Neural cell (in vitro differentiated cells): Measurements from ENCODE around the gene MVB12A.

Experiments used
- EZH2 ChIP-seq: fragments of 200-600, 300-800 bp; shearing (Covaris generic), sonication (generic); IDR thresholded peaks from 2 replicates; pipeline ENCODE4 v1.6.1; 2014; ENCODE audit warnings: antibody characterized with exemption, low read length, borderline replicate concordance, mild to moderate bottlenecking; ENCODE audit not compliant: insufficient read depth, poor library complexity, severe bottlenecking
- MXI1 ChIP-seq: fragments of 450-650 bp; conservative IDR thresholded peaks from 2 replicates; pipeline ENCODE4 v1.6.1; 2014; ENCODE audit warnings: antibody characterized with exemption, mild to moderate bottlenecking; ENCODE audit not compliant: poor library complexity, severe bottlenecking
- POLR2AphosphoS5 ChIP-seq: IDR thresholded peaks from 2 replicates; pipeline ENCODE4 v1.6.1; 2012
- RAD21 ChIP-seq: fragments of 450-650 bp; conservative IDR thresholded peaks from 2 replicates; pipeline ENCODE4 v1.6.1; 2014; ENCODE audit warnings: antibody characterized with exemption, mild to moderate bottlenecking, moderate library complexity
- TAF1 ChIP-seq: IDR thresholded peaks from 2 replicates; pipeline ENCODE4 v1.6.1; 2012; ENCODE audit warnings: low read depth
- TF ChIP-seq, protein P1 (sequence below): fragments of 450-650 bp; IDR thresholded peaks from 2 replicates; pipeline ENCODE4 v1.5.1; 2014; ENCODE audit warnings: antibody characterized with exemption, mild to moderate bottlenecking, moderate library complexity; ENCODE audit not compliant: poor library complexity, severe bottlenecking
- TF ChIP-seq, protein P2 (sequence below): IDR thresholded peaks from 2 replicates; pipeline ENCODE4 v1.6.1; 2012; ENCODE audit warnings: borderline replicate concordance

DNA sequence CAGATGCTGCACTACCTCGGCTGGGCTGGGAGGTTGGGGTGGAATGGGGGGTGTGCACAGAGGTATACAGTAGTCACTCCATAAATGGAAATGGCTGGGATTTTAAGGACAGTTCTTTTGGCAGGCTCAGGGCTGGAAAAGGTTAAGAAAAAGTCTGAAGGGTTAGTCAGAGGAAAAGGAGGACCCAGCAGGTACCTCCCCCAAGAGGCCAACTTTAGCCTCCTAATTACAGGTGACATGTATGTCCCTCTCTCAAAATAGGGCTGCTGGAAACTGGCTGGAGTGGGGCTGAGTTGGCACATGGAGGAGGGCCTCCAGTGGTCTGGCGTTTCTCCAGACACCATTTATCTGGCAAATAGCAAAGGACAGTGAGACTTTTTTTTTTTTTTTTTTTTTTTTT is 26.8 kb upstream of the MVB12A start:
- TF ChIP-seq POLR2AphosphoS5 (no peak), TAF1 (no peak), EZH2 (no peak), MXI1 (no peak), RAD21 (no peak)
- TF ChIP-seq, protein P1, sequence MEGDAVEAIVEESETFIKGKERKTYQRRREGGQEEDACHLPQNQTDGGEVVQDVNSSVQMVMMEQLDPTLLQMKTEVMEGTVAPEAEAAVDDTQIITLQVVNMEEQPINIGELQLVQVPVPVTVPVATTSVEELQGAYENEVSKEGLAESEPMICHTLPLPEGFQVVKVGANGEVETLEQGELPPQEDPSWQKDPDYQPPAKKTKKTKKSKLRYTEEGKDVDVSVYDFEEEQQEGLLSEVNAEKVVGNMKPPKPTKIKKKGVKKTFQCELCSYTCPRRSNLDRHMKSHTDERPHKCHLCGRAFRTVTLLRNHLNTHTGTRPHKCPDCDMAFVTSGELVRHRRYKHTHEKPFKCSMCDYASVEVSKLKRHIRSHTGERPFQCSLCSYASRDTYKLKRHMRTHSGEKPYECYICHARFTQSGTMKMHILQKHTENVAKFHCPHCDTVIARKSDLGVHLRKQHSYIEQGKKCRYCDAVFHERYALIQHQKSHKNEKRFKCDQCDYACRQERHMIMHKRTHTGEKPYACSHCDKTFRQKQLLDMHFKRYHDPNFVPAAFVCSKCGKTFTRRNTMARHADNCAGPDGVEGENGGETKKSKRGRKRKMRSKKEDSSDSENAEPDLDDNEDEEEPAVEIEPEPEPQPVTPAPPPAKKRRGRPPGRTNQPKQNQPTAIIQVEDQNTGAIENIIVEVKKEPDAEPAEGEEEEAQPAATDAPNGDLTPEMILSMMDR = no peak
- TF ChIP-seq, protein P2, sequence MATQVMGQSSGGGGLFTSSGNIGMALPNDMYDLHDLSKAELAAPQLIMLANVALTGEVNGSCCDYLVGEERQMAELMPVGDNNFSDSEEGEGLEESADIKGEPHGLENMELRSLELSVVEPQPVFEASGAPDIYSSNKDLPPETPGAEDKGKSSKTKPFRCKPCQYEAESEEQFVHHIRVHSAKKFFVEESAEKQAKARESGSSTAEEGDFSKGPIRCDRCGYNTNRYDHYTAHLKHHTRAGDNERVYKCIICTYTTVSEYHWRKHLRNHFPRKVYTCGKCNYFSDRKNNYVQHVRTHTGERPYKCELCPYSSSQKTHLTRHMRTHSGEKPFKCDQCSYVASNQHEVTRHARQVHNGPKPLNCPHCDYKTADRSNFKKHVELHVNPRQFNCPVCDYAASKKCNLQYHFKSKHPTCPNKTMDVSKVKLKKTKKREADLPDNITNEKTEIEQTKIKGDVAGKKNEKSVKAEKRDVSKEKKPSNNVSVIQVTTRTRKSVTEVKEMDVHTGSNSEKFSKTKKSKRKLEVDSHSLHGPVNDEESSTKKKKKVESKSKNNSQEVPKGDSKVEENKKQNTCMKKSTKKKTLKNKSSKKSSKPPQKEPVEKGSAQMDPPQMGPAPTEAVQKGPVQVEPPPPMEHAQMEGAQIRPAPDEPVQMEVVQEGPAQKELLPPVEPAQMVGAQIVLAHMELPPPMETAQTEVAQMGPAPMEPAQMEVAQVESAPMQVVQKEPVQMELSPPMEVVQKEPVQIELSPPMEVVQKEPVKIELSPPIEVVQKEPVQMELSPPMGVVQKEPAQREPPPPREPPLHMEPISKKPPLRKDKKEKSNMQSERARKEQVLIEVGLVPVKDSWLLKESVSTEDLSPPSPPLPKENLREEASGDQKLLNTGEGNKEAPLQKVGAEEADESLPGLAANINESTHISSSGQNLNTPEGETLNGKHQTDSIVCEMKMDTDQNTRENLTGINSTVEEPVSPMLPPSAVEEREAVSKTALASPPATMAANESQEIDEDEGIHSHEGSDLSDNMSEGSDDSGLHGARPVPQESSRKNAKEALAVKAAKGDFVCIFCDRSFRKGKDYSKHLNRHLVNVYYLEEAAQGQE = no peak
